SK-MEL-5 (cell line): ENCODE data around the gene AVL9. TPM values are rescaled to one million over a fixed set of nuclear protein-coding genes. Genes with fewer than 3 reads are reported as not detected.

Experiments used
- total RNA-seq: library from RNA; depleted of rRNA; stranded (reverse); fragments of >200 nt; shearing (Covaris generic); gene quantifications from 2 replicates; pipeline ENCODE4 v1.2.3, GENCODE V29; 2014; rRNA removed

Gene AVL9
- total RNA-seq, 1 experiment from 2014 or later = 59.8 TPM

Other genes starting within 250 kb of the AVL9 start
- 86.8 and 104 TPM in 2 replicates for gene LSM5, start 5.1 kb upstream of the AVL9 start, total RNA-seq